ENCODE results near the gene SPINK9. TPM values are rescaled to one million over a fixed set of nuclear protein-coding genes. Genes with fewer than 3 reads are reported as not detected.
"Not testable (repeated sequence)": the region's sequence is repeated elsewhere in the genome, so short reads cannot be mapped to it uniquely, and the experiment has no call there.

The SPINK9 gene
- total RNA-seq, 2 donors from 2014 or later, result not detected

DNA sequence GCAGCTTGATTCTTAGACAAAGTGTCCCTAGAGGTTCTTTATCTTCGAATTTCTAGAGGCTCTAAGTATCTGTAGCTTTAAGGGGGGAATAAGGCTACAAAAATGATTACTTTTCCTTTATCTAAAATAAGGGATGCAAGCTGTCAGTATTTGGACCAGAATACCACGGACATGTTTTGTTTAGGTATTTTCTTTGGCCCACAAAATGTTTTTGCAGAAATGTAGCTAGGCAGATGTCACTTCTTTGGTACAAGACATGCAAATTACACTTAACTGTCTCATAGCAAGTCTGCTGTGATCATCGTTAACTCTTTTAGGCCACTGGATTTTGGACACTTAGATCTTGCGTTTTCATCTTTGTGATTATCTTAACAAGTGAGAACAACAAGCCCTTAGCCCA lies 20.6 kb upstream of the SPINK9 start:
- peaks cover 5% of the 10 kb centered on the region for H3K9me3 Mint-ChIP-seq
- H3K4me1 ChIP-seq (ENCODE audit: control insufficient read depth, insufficient read depth, low read length), result no peaks in the 10 kb centered on the region
- no peak overlapping the region for H3K27ac ChIP-seq (ENCODE audit: low read depth, low read length)
- no peaks in the 10 kb centered on the region for H3K27me3 ChIP-seq (ENCODE audit: control insufficient read depth, insufficient read depth, low read length, poor library complexity, severe bottlenecking)
- H3K9me3 ChIP-seq (ENCODE audit: control insufficient read depth, low read length), result no peaks in the 10 kb centered on the region
- no peak overlapping the region for H3K9ac ChIP-seq (ENCODE audit: extremely low read depth, low read length, poor library complexity, severe bottlenecking)
- DNase-seq, result no peak
- peaks cover 5% of the 10 kb centered on the region for H3K4me1 Mint-ChIP-seq
- peaks cover 19% of the 10 kb centered on the region for H3K27me3 Mint-ChIP-seq (ENCODE audit: insufficient read depth)
- TF ChIP-seq, protein P1, sequence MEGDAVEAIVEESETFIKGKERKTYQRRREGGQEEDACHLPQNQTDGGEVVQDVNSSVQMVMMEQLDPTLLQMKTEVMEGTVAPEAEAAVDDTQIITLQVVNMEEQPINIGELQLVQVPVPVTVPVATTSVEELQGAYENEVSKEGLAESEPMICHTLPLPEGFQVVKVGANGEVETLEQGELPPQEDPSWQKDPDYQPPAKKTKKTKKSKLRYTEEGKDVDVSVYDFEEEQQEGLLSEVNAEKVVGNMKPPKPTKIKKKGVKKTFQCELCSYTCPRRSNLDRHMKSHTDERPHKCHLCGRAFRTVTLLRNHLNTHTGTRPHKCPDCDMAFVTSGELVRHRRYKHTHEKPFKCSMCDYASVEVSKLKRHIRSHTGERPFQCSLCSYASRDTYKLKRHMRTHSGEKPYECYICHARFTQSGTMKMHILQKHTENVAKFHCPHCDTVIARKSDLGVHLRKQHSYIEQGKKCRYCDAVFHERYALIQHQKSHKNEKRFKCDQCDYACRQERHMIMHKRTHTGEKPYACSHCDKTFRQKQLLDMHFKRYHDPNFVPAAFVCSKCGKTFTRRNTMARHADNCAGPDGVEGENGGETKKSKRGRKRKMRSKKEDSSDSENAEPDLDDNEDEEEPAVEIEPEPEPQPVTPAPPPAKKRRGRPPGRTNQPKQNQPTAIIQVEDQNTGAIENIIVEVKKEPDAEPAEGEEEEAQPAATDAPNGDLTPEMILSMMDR (conservative IDR thresholded peaks at IDR 0.05), result no peak
- H3K36me3 ChIP-seq (ENCODE audit: control insufficient read depth, insufficient read depth, low read length), result no peaks in the 10 kb centered on the region
- H3K36me3 Mint-ChIP-seq (ENCODE audit: low read depth), result no peaks in the 10 kb centered on the region
- WGBS, 2 experiments (ENCODE audit: insufficient coverage in 1 of 2, insufficient read length in 1 of 2), result 83 to 100% methylated on average over 2 to 4 of the region's 4 CpGs
- no peak overlapping the region for H3K4me3 Mint-ChIP-seq
- no peak overlapping the region for H3K27ac Mint-ChIP-seq
- no peak overlapping the region for H3K4me3 ChIP-seq (ENCODE audit: low read length)

DNA sequence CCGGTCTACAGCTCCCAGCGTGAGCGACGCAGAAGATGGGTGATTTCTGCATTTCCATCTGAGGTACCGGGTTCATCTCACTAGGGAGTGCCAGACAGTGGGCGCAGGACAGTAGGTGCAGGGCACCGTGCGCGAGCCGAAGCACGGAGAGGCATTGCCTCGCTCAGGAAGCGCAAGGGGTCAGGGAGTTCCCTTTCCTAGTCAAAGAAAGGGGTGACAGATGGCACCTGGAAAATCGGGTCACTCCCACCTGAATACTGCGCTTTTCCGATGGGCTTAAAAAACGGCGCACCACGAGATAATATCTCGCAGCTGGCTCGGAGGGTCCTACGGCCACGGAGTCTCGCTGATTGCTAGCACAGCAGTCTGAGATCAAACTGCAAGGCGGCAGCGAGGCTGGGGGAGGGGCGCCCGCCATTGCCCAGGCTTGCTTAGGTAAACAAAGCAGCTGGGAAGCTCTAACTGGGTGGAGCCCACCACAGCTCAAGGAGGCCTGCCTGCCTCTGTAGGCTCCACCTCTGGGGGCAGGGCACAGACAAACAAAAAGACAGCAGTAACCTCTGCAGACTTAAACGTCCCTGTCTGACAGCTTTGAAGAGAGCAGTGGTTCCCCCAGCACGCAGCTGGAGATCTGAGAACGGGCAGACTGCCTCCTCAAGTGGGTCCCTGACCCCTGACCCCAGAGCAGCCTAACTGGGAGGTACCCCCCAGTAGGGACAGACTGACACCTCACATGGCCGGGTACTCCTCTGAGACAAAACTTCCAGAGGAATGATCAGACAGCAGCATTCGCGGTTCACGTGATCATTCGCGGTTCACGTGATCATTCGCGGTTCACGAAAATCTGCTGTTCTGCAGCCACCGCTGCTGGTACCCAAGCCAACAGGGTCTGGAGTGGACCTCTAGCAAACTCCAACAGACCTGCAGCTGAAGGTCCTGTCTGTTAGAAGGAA lies 15.1 kb upstream of the SPINK9 start:
- peaks cover 53% of the 10 kb centered on the region for H3K27me3 Mint-ChIP-seq (ENCODE audit: insufficient read depth)
- 38 to 44% methylated on average over 13 to 38 of the region's 42 CpGs for WGBS, 2 experiments (ENCODE audit: insufficient coverage in 1 of 2, insufficient read length in 1 of 2)

DNA sequence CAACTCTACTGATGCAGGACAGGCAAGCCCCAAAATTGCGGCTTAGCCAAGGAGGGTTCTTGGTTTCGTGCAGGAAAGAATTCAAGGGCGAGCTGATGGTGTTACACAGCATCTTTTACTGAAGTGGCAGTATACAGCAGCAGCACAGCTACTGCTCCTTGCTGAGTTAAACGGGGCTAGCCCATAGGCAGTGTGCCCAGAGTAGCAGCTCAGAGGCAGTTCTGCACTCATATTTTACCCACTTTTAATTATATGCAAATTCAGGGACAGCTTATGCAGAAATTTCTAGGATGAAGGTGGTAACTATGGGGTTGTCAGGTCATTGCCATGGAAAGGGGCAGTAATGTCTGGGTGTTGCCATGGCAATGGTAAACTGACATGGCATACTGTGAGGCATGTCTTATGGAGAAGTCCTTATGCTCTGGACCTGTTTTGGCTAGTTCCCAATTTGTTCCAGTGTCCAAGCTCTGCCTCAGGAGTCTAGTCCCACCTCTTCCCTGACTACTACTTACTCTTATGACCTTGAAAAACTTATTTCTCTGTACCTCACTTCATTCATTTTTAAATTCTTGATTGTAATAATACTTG lies 2.0 kb upstream of the SPINK9 start:
- Mint-ChIP-seq H3K4me3 (no peak overlapping the region), H3K36me3 (ENCODE audit: low read depth) (no peaks in the 10 kb centered on the region), H3K4me1 (no peaks in the 10 kb centered on the region), H3K9me3 (peaks cover 15% of the 10 kb centered on the region), H3K27ac (no peak overlapping the region), H3K27me3 (ENCODE audit: insufficient read depth) (peaks cover 20% of the 10 kb centered on the region)
- Histone ChIP-seq H3K27me3 (ENCODE audit: control insufficient read depth, insufficient read depth, low read length, poor library complexity, severe bottlenecking) (no peaks in the 10 kb centered on the region), H3K4me1 (ENCODE audit: control insufficient read depth, insufficient read depth, low read length) (no peaks in the 10 kb centered on the region), H3K27ac (ENCODE audit: low read depth, low read length) (no peak overlapping the region), H3K9ac (ENCODE audit: extremely low read depth, low read length, poor library complexity, severe bottlenecking) (no peak overlapping the region), H3K36me3 (ENCODE audit: control insufficient read depth, insufficient read depth, low read length) (no peaks in the 10 kb centered on the region), H3K4me3 (ENCODE audit: low read length) (no peak overlapping the region), H3K9me3 (ENCODE audit: control insufficient read depth, low read length) (no peaks in the 10 kb centered on the region)
- TF ChIP-seq, protein P1 (conservative IDR thresholded peaks at IDR 0.05), result no peak
- DNase-seq, result no peak
- 83 to 91% methylated on average over 4 of the region's 4 CpGs for WGBS, 2 experiments (ENCODE audit: insufficient coverage in 1 of 2, insufficient read length in 1 of 2)

More for the DNA sequence above, 15.1 kb upstream of the SPINK9 start:
- Mint-ChIP-seq H3K27ac (peak overlapping the region; percentile 97), H3K4me3 (peak overlapping the region; percentile 86)
- H3K9ac ChIP-seq (ENCODE audit: extremely low read depth, low read length, poor library complexity, severe bottlenecking); H3K36me3 ChIP-seq (ENCODE audit: control insufficient read depth, insufficient read depth, low read length); H3K9me3 ChIP-seq (ENCODE audit: control insufficient read depth, low read length); H3K27ac ChIP-seq (ENCODE audit: low read depth, low read length); H3K27me3 ChIP-seq (ENCODE audit: control insufficient read depth, insufficient read depth, low read length, poor library complexity, severe bottlenecking); H3K4me1 Mint-ChIP-seq; H3K36me3 Mint-ChIP-seq (ENCODE audit: low read depth); H3K4me1 ChIP-seq (ENCODE audit: control insufficient read depth, insufficient read depth, low read length); H3K9me3 Mint-ChIP-seq: not testable (repeated sequence)
- peak overlapping the region; percentile 73 for H3K4me3 ChIP-seq (ENCODE audit: low read length)
- peak; percentile 59 for DNase-seq

All from endodermal cell (in vitro differentiated cells).